Stimulated activated CD4-positive, alpha-beta T cell treated with anti-CD3 and anti-CD28 coated beads, TNF-alpha, amount 100 ng/mL, for 48 hours (primary cell): ENCODE results near the gene PLIN1.
A peak's percentile ranks its signal among the peaks of the same experiment; 100 is the strongest.
"Not testable (repeated sequence)": the region's sequence is repeated elsewhere in the genome, so short reads cannot be mapped to it uniquely, and the experiment has no call there.

Source experiments
- DNase-seq, 3 donors: peaks; one replicate each; pipeline ENCODE4 v3.0.0-alpha.2; 2020; ENCODE audit warnings: low read depth in 3 of 3

Gene PLIN1

GRCh38 chr15:89679212-89679611, at the start of gene PLIN1:
Gene PLIN1, minus strand, starts transcription at chr15:89679367. Its CDS starts 1,878 bp downstream, at chr15:89677489.
- DNase-seq, result no peak

- no peak for DNase-seq
Observed at GRCh38 chr15:89728254-89728653, 49.1 kb upstream of the PLIN1 start.

- DNase-seq, result no peak
Observed at GRCh38 chr15:89725064-89725463, 45.9 kb upstream of the PLIN1 start.

- DNase-seq, result no peak
Observed at GRCh38 chr15:89724621-89725020, 45.5 kb upstream of the PLIN1 start.

GRCh38 chr15:89723031-89723430, 43.9 kb upstream of the PLIN1 start:
- no peak for DNase-seq

- DNase-seq, result no peak
Observed at GRCh38 chr15:89714775-89715174, 35.6 kb upstream of the PLIN1 start.

GRCh38 chr15:89707577-89707976, 28.4 kb upstream of the PLIN1 start:
- DNase-seq, result no peak

- no peak for DNase-seq
Observed at GRCh38 chr15:89704411-89704810, 25.2 kb upstream of the PLIN1 start.

GRCh38 chr15:89695198-89695597, 16.0 kb upstream of the PLIN1 start:
- no peak for DNase-seq

- DNase-seq, result no peak
Observed at GRCh38 chr15:89693696-89694095, 14.5 kb upstream of the PLIN1 start.

- DNase-seq, result no peak
Observed at GRCh38 chr15:89693091-89693490, 13.9 kb upstream of the PLIN1 start.

- DNase-seq, result peak; percentile 58 to 71 (median 61)
Observed at GRCh38 chr15:89690276-89691218, 11.4 kb upstream of the PLIN1 start, which contains the start of the genes PEX11A and WDR93. Gene PEX11A, minus strand, starts transcription at chr15:89690754. Its CDS starts 122 bp downstream, at chr15:89690632. Gene WDR93, plus strand, starts transcription at chr15:89690811. Its CDS starts 10,936 bp downstream, at chr15:89701747.

- DNase-seq, result not testable (repeated sequence)
Observed at GRCh38 chr15:89689930-89690275, 10.7 kb upstream of the PLIN1 start.

GRCh38 chr15:89686522-89686921, 7.4 kb upstream of the PLIN1 start:
- DNase-seq, result no peak

- no peak for DNase-seq
Observed at GRCh38 chr15:89685995-89686394, 6.8 kb upstream of the PLIN1 start.

GRCh38 chr15:89681146-89681545, 2.0 kb upstream of the PLIN1 start:
- DNase-seq, result no peak

- DNase-seq, result no peak
Observed at GRCh38 chr15:89680282-89680873, 1.2 kb upstream of the PLIN1 start.

- no peak for DNase-seq
Observed at GRCh38 chr15:89677381-89677780, 1.8 kb downstream of the PLIN1 start.

- DNase-seq, result no peak
Observed at GRCh38 chr15:89675606-89676005, 3.6 kb downstream of the PLIN1 start.

GRCh38 chr15:89674526-89674925, 4.6 kb downstream of the PLIN1 start:
- DNase-seq, result no peak

- no peak for DNase-seq
Observed at GRCh38 chr15:89673165-89673512, 6.0 kb downstream of the PLIN1 start.

GRCh38 chr15:89672221-89673164, 6.7 kb downstream of the PLIN1 start:
- no peak for DNase-seq
